Activated naive CD4-positive, alpha-beta T cell treated with anti-CD3 and anti-CD28 coated beads, Interleukin-2, amount 50 U/mL, for 72 hours (primary cell): Measurements from ENCODE around the gene APOE. TPM values are rescaled to one million over a fixed set of nuclear protein-coding genes. Genes with fewer than 3 reads are reported as not detected.
"Not testable (repeated sequence)": the region's sequence is repeated elsewhere in the genome, so short reads cannot be mapped to it uniquely, and the experiment has no call there.

Source experiments
- ATAC-seq, 2 donors: fragments of 150-1000 bp; cut with Tn5 transposase; 2 replicates each; pipeline ENCODE4 v1.10.0; 2021; ENCODE audit warnings: mild to moderate bottlenecking in 2 of 2, moderate library complexity in 2 of 2
- DNase-seq, 2 donors: peaks; one replicate each; pipeline ENCODE4 v3.0.0; 2021 to 2022; ENCODE audit warnings: low spot score in 2 of 2
- H3K27ac Mint-ChIP-seq, 2 donors: one replicate each; pipeline ENCODE4 v1.8.0; 2022; ENCODE audit warnings: mild to moderate bottlenecking in 2 of 2, mixed read lengths in 2 of 2
- H3K36me3 Mint-ChIP-seq, 2 donors: one replicate each; pipeline ENCODE4 v1.8.0; 2022; ENCODE audit warnings: mixed read lengths in 2 of 2
- H3K9me3 Mint-ChIP-seq, 2 donors: one replicate each; pipeline ENCODE4 v1.8.0; 2022; ENCODE audit warnings: mixed read lengths in 2 of 2
- total RNA-seq, 2 donors: library from RNA; stranded (reverse); gene quantifications; one replicate each; pipeline ENCODE4 v1.2.3, GENCODE V29; 2022

The APOE gene
- 1 to 10 TPM in 1 of 2 donors, under 1 TPM in 1; 0.80 to 2.9 TPM for total RNA-seq

GRCh38 chr19:44905437-44906160 lies at the start of gene APOE:
TSS of gene APOE (plus strand) at chr19:44905796. CDS start at chr19:44906625, 829 bp downstream.
- Mint-ChIP-seq H3K9me3 (no peaks in the 10 kb centered on the region), H3K36me3 (peaks cover 0 to 5% of the 10 kb centered on the region in 2 donors), H3K27ac (no peak within 1 kb of the TSS)
- DNase-seq (no peak), ATAC-seq (peak in 1 of 2 donors; percentile 10)

- H3K36me3 Mint-ChIP-seq, result no peaks in the 10 kb centered on the region
- H3K9me3 Mint-ChIP-seq, result no peaks in the 10 kb centered on the region
- ATAC-seq (no peak), DNase-seq (no peak)
- no peak overlapping the region for H3K27ac Mint-ChIP-seq
Observed at GRCh38 chr19:44856421-44857083, 49.0 kb upstream of the APOE start.

- DNase-seq, result no peak
Observed at GRCh38 chr19:44857837-44858236, 47.8 kb upstream of the APOE start.

GRCh38 chr19:44861576-44861975 lies 44.0 kb upstream of the APOE start:
- ATAC-seq, H3K27ac Mint-ChIP-seq, DNase-seq, H3K36me3 Mint-ChIP-seq, H3K9me3 Mint-ChIP-seq: not testable (repeated sequence)

More at GRCh38 chr19:44857837-44858236, 47.8 kb upstream of the APOE start:
- H3K9me3 Mint-ChIP-seq, result no peaks in the 10 kb centered on the region
- no peaks in the 10 kb centered on the region for H3K36me3 Mint-ChIP-seq
- no peak for ATAC-seq
- no peak overlapping the region for H3K27ac Mint-ChIP-seq

- Mint-ChIP-seq H3K36me3 (no peaks in the 10 kb centered on the region), H3K9me3 (no peaks in the 10 kb centered on the region), H3K27ac (no peak overlapping the region)
- ATAC-seq, result no peak
- no peak for DNase-seq
Observed at GRCh38 chr19:44863990-44864389, 41.6 kb upstream of the APOE start.

GRCh38 chr19:44865196-44865767 lies 40.3 kb upstream of the APOE start:
- Mint-ChIP-seq H3K36me3 (no peaks in the 10 kb centered on the region), H3K27ac (peak overlapping the region in 1 of 2 donors; percentile 3)
- no peak for ATAC-seq

GRCh38 chr19:44866664-44867063 lies 38.9 kb upstream of the APOE start:
- no peak for ATAC-seq

More at GRCh38 chr19:44865196-44865767, 40.3 kb upstream of the APOE start:
- no peaks in the 10 kb centered on the region for H3K9me3 Mint-ChIP-seq
- DNase-seq, result no peak

GRCh38 chr19:44867578-44867977 lies 38.0 kb upstream of the APOE start:
- no peak for DNase-seq
- no peaks in the 10 kb centered on the region for H3K36me3 Mint-ChIP-seq
- no peaks in the 10 kb centered on the region for H3K9me3 Mint-ChIP-seq
- no peak overlapping the region for H3K27ac Mint-ChIP-seq
- ATAC-seq, result no peak

More at GRCh38 chr19:44866664-44867063, 38.9 kb upstream of the APOE start:
- peak overlapping the region in 1 of 2 donors; percentile 44 for H3K27ac Mint-ChIP-seq
- H3K9me3 Mint-ChIP-seq, result no peaks in the 10 kb centered on the region
- no peak for DNase-seq
- H3K36me3 Mint-ChIP-seq, result no peaks in the 10 kb centered on the region

GRCh38 chr19:44869733-44870470 lies 35.7 kb upstream of the APOE start:
- no peaks in the 10 kb centered on the region for H3K9me3 Mint-ChIP-seq
- no peaks in the 10 kb centered on the region for H3K36me3 Mint-ChIP-seq
- DNase-seq (no peak), ATAC-seq (no peak)
- H3K27ac Mint-ChIP-seq, result peak overlapping the region in 1 of 2 donors; percentile 24

GRCh38 chr19:44871809-44872208 lies 33.8 kb upstream of the APOE start:
- ATAC-seq (no peak), DNase-seq (no peak)
- Mint-ChIP-seq H3K9me3 (no peaks in the 10 kb centered on the region), H3K36me3 (no peaks in the 10 kb centered on the region), H3K27ac (no peak overlapping the region)

- no peak for DNase-seq
- no peaks in the 10 kb centered on the region for H3K9me3 Mint-ChIP-seq
- ATAC-seq, result no peak
- no peak overlapping the region for H3K27ac Mint-ChIP-seq
- no peaks in the 10 kb centered on the region for H3K36me3 Mint-ChIP-seq
Observed at GRCh38 chr19:44872661-44873060, 32.9 kb upstream of the APOE start.

GRCh38 chr19:44874317-44874716 lies 31.3 kb upstream of the APOE start:
- H3K9me3 Mint-ChIP-seq, result no peaks in the 10 kb centered on the region
- no peaks in the 10 kb centered on the region for H3K36me3 Mint-ChIP-seq
- no peak overlapping the region for H3K27ac Mint-ChIP-seq
- ATAC-seq, result no peak
- no peak for DNase-seq

GRCh38 chr19:44875666-44876451 lies 29.7 kb upstream of the APOE start:
- no peak for ATAC-seq
- Mint-ChIP-seq H3K36me3 (no peaks in the 10 kb centered on the region), H3K27ac (peak overlapping the region in 1 of 2 donors; percentile 24), H3K9me3 (no peaks in the 10 kb centered on the region)
- DNase-seq, result no peak

GRCh38 chr19:44876930-44877535 lies 28.6 kb upstream of the APOE start:
- no peak for DNase-seq
- no peaks in the 10 kb centered on the region for H3K9me3 Mint-ChIP-seq
- no peaks in the 10 kb centered on the region for H3K36me3 Mint-ChIP-seq
- no peak for ATAC-seq
- H3K27ac Mint-ChIP-seq, result peak overlapping the region in 1 of 2 donors; percentile 77

GRCh38 chr19:44878120-44878865 lies 27.3 kb upstream of the APOE start:
- peak overlapping the region in 1 of 2 donors; percentile 65 for H3K27ac Mint-ChIP-seq
- ATAC-seq, result no peak
- H3K36me3 Mint-ChIP-seq, result no peaks in the 10 kb centered on the region
- DNase-seq, result no peak
- no peaks in the 10 kb centered on the region for H3K9me3 Mint-ChIP-seq
